HL-60 (cell line): Measurements from ENCODE around the gene NFE2.

Experiments
- DNase-seq, 2 experiments: peaks; one replicate each; pipeline ENCODE4 v3.0.0-alpha.2; 2010 to 2020; ENCODE audit warnings: low read depth in 1 of 2, low spot score in 1 of 2
- H3K27ac ChIP-seq: fragments of 250-450 bp; sonication (Bioruptor Pico); replicated peaks from 2 replicates; pipeline ENCODE4 v1.5.1; 2020; ENCODE audit warnings: mild to moderate bottlenecking, moderate library complexity
- H3K27me3 ChIP-seq: fragments of 250-450 bp; sonication (Bioruptor Pico); 2 replicates; pipeline ENCODE4 v1.5.1; 2021; ENCODE audit warnings: mild to moderate bottlenecking, moderate library complexity; ENCODE audit not compliant: insufficient read depth, poor library complexity, severe bottlenecking
- H3K4me3 ChIP-seq: replicated peaks from 2 replicates; pipeline ENCODE4 v1.5.1; 2011; ENCODE audit warnings: mild to moderate bottlenecking, control low read depth, low read length; ENCODE audit not compliant: insufficient read depth
- GABPA ChIP-seq: IDR thresholded peaks from 2 replicates; pipeline ENCODE4 v1.6.1; 2012; ENCODE audit warnings: low read depth
- POLR2AphosphoS5 ChIP-seq: IDR thresholded peaks from 2 replicates; pipeline ENCODE4 v1.6.1; 2012; ENCODE audit warnings: low read depth
- SPI1 ChIP-seq: IDR thresholded peaks from 2 replicates; pipeline ENCODE4 v1.6.1; 2012; ENCODE audit warnings: low read depth, mild to moderate bottlenecking, borderline replicate concordance
- TF ChIP-seq, protein P1 (sequence below): IDR thresholded peaks from one replicate; pipeline ENCODE4 v1.5.1; 2011; ENCODE audit warnings: low read length, control low read depth, inconsistent platforms; ENCODE audit not compliant: insufficient read depth
- TF ChIP-seq, protein P2 (sequence below): IDR thresholded peaks from 2 replicates; pipeline ENCODE4 v1.6.1; 2012; ENCODE audit warnings: low read depth; ENCODE audit not compliant: insufficient replicate concordance

The NFE2 gene

DNA sequence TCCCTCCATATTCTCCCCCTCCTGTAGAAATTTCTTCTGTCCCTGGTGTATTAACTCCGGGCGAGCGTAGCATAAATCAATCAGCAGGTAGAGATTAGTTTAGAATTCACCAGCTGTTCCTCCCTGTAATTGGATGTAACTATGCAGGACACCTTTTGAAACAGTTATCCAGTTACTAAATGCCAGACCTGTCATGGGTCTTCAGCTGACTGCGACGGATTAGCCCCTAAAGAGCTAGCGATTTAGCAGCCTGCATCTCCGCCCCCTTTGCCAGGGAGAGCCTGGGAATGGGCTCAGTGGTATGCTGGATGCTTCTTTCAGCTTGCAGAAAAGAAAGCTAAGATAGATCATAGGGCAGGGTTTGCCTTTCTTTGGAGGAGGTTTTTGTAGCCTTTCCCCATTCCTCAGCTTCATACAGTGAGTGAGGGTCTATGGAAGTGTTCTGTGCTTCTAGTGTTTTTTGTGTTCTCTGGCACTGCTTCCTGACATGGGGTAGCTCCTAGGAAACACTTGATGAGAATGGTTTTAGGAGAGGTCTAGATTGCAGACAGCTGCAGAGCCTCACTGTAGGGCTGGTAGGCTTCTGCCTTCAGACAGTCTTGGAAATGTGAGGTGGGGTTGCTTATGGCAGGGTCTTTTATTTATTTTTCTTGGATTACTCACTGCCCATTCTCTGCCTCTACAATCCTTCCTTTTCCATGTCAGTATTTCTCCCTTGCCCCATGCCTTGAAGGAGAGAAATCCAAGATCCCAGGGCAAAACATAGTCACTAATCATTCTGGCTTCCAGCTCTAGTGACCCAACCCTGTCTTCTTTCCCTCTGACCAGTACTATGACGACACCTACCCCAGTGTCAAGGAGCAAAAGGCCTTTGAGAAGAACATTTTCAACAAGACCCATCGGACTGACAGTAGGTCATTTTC, 40.8 kb upstream of the NFE2 start:
- Histone ChIP-seq H3K27ac (no peak overlapping the region), H3K4me3 (no peak overlapping the region), H3K27me3 (no peaks in the 10 kb centered on the region)
- DNase-seq = no peak
- TF ChIP-seq SPI1 (no peak), GABPA (no peak), POLR2AphosphoS5 (no peak)
- TF ChIP-seq, protein P1, sequence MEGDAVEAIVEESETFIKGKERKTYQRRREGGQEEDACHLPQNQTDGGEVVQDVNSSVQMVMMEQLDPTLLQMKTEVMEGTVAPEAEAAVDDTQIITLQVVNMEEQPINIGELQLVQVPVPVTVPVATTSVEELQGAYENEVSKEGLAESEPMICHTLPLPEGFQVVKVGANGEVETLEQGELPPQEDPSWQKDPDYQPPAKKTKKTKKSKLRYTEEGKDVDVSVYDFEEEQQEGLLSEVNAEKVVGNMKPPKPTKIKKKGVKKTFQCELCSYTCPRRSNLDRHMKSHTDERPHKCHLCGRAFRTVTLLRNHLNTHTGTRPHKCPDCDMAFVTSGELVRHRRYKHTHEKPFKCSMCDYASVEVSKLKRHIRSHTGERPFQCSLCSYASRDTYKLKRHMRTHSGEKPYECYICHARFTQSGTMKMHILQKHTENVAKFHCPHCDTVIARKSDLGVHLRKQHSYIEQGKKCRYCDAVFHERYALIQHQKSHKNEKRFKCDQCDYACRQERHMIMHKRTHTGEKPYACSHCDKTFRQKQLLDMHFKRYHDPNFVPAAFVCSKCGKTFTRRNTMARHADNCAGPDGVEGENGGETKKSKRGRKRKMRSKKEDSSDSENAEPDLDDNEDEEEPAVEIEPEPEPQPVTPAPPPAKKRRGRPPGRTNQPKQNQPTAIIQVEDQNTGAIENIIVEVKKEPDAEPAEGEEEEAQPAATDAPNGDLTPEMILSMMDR = no peak
- TF ChIP-seq, protein P2, sequence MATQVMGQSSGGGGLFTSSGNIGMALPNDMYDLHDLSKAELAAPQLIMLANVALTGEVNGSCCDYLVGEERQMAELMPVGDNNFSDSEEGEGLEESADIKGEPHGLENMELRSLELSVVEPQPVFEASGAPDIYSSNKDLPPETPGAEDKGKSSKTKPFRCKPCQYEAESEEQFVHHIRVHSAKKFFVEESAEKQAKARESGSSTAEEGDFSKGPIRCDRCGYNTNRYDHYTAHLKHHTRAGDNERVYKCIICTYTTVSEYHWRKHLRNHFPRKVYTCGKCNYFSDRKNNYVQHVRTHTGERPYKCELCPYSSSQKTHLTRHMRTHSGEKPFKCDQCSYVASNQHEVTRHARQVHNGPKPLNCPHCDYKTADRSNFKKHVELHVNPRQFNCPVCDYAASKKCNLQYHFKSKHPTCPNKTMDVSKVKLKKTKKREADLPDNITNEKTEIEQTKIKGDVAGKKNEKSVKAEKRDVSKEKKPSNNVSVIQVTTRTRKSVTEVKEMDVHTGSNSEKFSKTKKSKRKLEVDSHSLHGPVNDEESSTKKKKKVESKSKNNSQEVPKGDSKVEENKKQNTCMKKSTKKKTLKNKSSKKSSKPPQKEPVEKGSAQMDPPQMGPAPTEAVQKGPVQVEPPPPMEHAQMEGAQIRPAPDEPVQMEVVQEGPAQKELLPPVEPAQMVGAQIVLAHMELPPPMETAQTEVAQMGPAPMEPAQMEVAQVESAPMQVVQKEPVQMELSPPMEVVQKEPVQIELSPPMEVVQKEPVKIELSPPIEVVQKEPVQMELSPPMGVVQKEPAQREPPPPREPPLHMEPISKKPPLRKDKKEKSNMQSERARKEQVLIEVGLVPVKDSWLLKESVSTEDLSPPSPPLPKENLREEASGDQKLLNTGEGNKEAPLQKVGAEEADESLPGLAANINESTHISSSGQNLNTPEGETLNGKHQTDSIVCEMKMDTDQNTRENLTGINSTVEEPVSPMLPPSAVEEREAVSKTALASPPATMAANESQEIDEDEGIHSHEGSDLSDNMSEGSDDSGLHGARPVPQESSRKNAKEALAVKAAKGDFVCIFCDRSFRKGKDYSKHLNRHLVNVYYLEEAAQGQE = no peak

DNA sequence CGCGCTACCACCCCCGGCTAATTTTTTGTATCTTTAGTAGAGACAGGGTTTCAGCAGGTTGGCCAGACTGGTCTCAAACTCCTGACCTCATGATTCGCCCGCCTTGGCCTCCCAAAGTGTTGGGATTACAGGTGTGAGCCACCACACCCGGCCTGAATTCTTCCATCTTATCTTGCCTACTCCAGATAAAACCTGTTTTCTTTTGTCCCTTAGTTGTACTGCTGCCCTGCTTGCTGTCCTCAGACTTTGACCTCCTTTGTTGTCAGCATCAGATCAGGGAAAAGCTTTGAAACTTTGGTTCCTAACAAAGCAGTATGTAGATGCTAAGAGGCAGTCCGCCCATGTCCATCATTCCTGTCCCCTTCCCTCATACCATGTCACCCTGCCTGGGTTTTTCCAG, 40.0 kb upstream of the NFE2 start:
- Histone ChIP-seq H3K27me3 (no peaks in the 10 kb centered on the region), H3K27ac (no peak overlapping the region), H3K4me3 (no peak overlapping the region)
- TF ChIP-seq, protein P2 = no peak
- no peak for TF ChIP-seq SPI1
- TF ChIP-seq, protein P1 = no peak
- TF ChIP-seq POLR2AphosphoS5 = no peak
- no peak for TF ChIP-seq GABPA
- DNase-seq = no peak

DNA sequence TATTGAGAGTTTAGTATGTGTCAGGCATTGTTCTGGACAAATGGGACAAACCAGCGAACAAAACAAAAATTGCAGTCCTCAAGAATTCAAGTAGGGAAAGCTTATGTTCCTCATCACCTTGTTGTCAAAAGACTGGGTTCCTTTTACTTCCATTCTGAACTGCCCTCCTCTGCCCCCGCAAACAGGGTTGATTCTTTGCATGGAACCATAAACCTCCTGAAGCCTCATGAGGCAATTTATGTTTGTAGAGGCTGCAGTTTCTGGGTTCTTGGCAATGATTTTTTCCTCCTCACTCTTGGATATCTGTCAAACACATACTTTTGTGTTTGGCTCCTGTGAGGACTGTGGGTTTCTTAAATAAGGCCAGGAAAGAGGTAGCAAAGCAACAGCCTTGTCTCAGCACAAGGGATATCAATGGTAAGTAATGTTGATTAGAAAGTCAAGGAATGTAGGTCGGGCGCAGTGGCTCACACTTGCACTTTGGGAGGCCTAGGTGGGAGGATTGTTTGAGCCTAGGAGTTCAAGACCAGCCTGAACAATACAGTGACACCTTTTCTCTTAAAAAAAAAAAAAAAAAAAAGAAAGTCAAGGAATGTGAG, 38.0 kb upstream of the NFE2 start:
- H3K27me3 ChIP-seq = no peaks in the 10 kb centered on the region
- no peak overlapping the region for H3K27ac ChIP-seq

More for the DNA sequence above, 38.0 kb upstream of the NFE2 start:
- TF ChIP-seq SPI1 (no peak), POLR2AphosphoS5 (no peak), GABPA (no peak)
- TF ChIP-seq, protein P1 = no peak
- TF ChIP-seq, protein P2 = no peak
- no peak for DNase-seq
- no peak overlapping the region for H3K4me3 ChIP-seq
